Effector memory CD4-positive, alpha-beta T cell (primary cell): ENCODE data around the gene CCDC186.

Experiments used
- DNase-seq, 3 donors: peaks; one replicate each; pipeline ENCODE4 v3.0.0-alpha.2; 2020
- H3K27ac ChIP-seq: 2 replicates; pipeline ENCODE4 v1.7.0; 2013; ENCODE audit warnings: mild to moderate bottlenecking, low read length, moderate library complexity; ENCODE audit not compliant: insufficient read depth, poor library complexity, severe bottlenecking
- H3K27me3 ChIP-seq: replicated peaks from 2 replicates; pipeline ENCODE4 v1.7.0; 2013; ENCODE audit warnings: mild to moderate bottlenecking, low read length; ENCODE audit not compliant: insufficient read depth, control insufficient read depth, poor library complexity, severe bottlenecking
- H3K36me3 ChIP-seq: 2 replicates; pipeline ENCODE4 v1.7.0; 2013; ENCODE audit warnings: mild to moderate bottlenecking, low read length, moderate library complexity; ENCODE audit not compliant: control insufficient read depth, insufficient read depth
- H3K4me1 ChIP-seq: 2 replicates; pipeline ENCODE4 v1.7.0; 2013; ENCODE audit warnings: low read length, mild to moderate bottlenecking; ENCODE audit not compliant: control insufficient read depth, insufficient read depth, poor library complexity, severe bottlenecking
- H3K4me3 ChIP-seq: 2 replicates; pipeline ENCODE4 v1.7.0; 2013; ENCODE audit warnings: low read length, low read depth, mild to moderate bottlenecking; ENCODE audit not compliant: insufficient read depth, poor library complexity, severe bottlenecking
- H3K9me3 ChIP-seq: 2 replicates; pipeline ENCODE4 v1.7.0; 2013; ENCODE audit warnings: mild to moderate bottlenecking, low read length, moderate library complexity; ENCODE audit not compliant: control insufficient read depth

The CCDC186 gene

GRCh38 chr10:114131094-114131493 is 42.9 kb downstream of the CCDC186 start:
- H3K36me3 ChIP-seq, result peaks cover 82% of the 10 kb centered on the region
- H3K9me3 ChIP-seq, result no peaks in the 10 kb centered on the region
- DNase-seq, result no peak

GRCh38 chr10:114121031-114121430 is 53.0 kb downstream of the CCDC186 start:
- no peaks in the 10 kb centered on the region for H3K9me3 ChIP-seq
- no peaks in the 10 kb centered on the region for H3K4me1 ChIP-seq
- no peaks in the 10 kb centered on the region for H3K27me3 ChIP-seq
- no peak overlapping the region for H3K4me3 ChIP-seq
- no peak for DNase-seq
- H3K36me3 ChIP-seq, result peaks cover 12% of the 10 kb centered on the region
- H3K27ac ChIP-seq, result no peak overlapping the region

More at GRCh38 chr10:114131094-114131493, 42.9 kb downstream of the CCDC186 start:
- H3K27me3 ChIP-seq, result no peaks in the 10 kb centered on the region
- H3K4me3 ChIP-seq, result no peak overlapping the region
- H3K4me1 ChIP-seq, result no peaks in the 10 kb centered on the region
- H3K27ac ChIP-seq, result no peak overlapping the region

GRCh38 chr10:114118514-114118913 is 55.5 kb downstream of the CCDC186 start:
- Histone ChIP-seq H3K36me3 (peaks cover 2% of the 10 kb centered on the region), H3K4me3 (no peak overlapping the region), H3K4me1 (no peaks in the 10 kb centered on the region), H3K9me3 (no peaks in the 10 kb centered on the region), H3K27me3 (no peaks in the 10 kb centered on the region), H3K27ac (no peak overlapping the region)
- DNase-seq, result no peak

GRCh38 chr10:114117728-114118127 is 56.3 kb downstream of the CCDC186 start:
- Histone ChIP-seq H3K36me3 (no peaks in the 10 kb centered on the region), H3K9me3 (no peaks in the 10 kb centered on the region), H3K4me1 (no peaks in the 10 kb centered on the region), H3K4me3 (no peak overlapping the region), H3K27me3 (no peaks in the 10 kb centered on the region), H3K27ac (no peak overlapping the region)
- no peak for DNase-seq

- Histone ChIP-seq H3K4me3 (no peak overlapping the region), H3K36me3 (no peaks in the 10 kb centered on the region), H3K27me3 (no peaks in the 10 kb centered on the region), H3K27ac (no peak overlapping the region), H3K4me1 (no peaks in the 10 kb centered on the region), H3K9me3 (no peaks in the 10 kb centered on the region)
- DNase-seq, result no peak
Measured at GRCh38 chr10:114115661-114116445, 58.1 kb downstream of the CCDC186 start.

- H3K4me3 ChIP-seq, result no peak overlapping the region
- H3K27ac ChIP-seq, result no peak overlapping the region
- H3K36me3 ChIP-seq, result no peaks in the 10 kb centered on the region
- no peaks in the 10 kb centered on the region for H3K9me3 ChIP-seq
- H3K27me3 ChIP-seq, result no peaks in the 10 kb centered on the region
- DNase-seq, result no peak
- H3K4me1 ChIP-seq, result no peaks in the 10 kb centered on the region
Measured at GRCh38 chr10:114110174-114110972, 63.6 kb downstream of the CCDC186 start.

GRCh38 chr10:114103284-114103683 is 70.7 kb downstream of the CCDC186 start:
- H3K9me3 ChIP-seq, result no peaks in the 10 kb centered on the region
- DNase-seq, result no peak
- H3K27ac ChIP-seq, result no peak overlapping the region
- peaks cover 11% of the 10 kb centered on the region for H3K4me1 ChIP-seq
- peaks cover 13% of the 10 kb centered on the region for H3K27me3 ChIP-seq
- H3K36me3 ChIP-seq, result no peaks in the 10 kb centered on the region
- no peak overlapping the region for H3K4me3 ChIP-seq

GRCh38 chr10:114102256-114102655 is 71.7 kb downstream of the CCDC186 start:
- peaks cover 13% of the 10 kb centered on the region for H3K27me3 ChIP-seq
- H3K9me3 ChIP-seq, result no peaks in the 10 kb centered on the region
- H3K4me3 ChIP-seq, result no peak overlapping the region
- H3K36me3 ChIP-seq, result no peaks in the 10 kb centered on the region
- H3K27ac ChIP-seq, result no peak overlapping the region
- peaks cover 11% of the 10 kb centered on the region for H3K4me1 ChIP-seq
- DNase-seq, result no peak

GRCh38 chr10:114100848-114101741 is 72.9 kb downstream of the CCDC186 start:
- DNase-seq, result no peak
- H3K36me3 ChIP-seq, result no peaks in the 10 kb centered on the region
- H3K4me3 ChIP-seq, result no peak overlapping the region
- H3K27ac ChIP-seq, result no peak overlapping the region
- peaks cover 12% of the 10 kb centered on the region for H3K4me1 ChIP-seq
- H3K9me3 ChIP-seq, result no peaks in the 10 kb centered on the region
- H3K27me3 ChIP-seq, result peaks cover 13% of the 10 kb centered on the region
